ENCODE results near the gene PRR33. TPM values are rescaled to one million over a fixed set of nuclear protein-coding genes. Genes with fewer than 3 reads are reported as not detected.

Gene PRR33
- total and polyA plus RNA-seq, 9 donors, result 0.01 TPM; not detected in 8

DNA sequence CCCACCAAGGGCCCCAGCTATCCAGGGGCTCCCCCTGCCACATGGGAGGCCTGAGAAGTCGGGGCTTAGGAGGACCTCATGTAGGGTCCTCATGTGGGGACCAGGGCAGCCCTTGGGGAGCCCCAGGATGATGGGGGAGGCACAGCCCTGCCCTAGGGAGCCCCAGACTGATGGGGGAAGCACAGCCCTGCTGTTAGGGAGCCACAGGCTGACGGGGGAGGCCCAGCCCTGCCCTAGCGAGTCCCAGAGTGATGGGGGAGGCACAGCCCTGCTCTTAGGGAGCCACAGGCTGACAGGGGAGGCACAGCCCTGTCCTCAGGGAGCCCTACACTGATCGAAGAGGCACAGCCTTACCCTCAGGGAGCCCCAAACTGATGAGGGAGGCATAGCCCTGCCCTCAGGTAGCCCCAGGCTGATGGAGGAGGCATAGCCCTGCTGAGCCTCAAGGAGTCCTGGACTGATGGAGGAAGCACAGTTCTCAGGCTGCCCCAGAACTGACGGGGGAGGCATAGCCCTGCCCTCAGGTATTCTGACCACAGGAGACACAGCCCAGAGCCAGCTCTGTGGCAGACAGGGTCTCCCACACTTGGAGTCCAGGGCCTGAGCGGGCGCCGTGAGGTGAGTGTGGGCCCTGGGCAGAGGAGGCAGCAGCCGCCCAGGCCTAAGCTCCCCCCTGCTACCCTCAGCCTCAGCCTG, 10.8 kb downstream of the PRR33 start:
- TF ChIP-seq EP300 (IDR thresholded peaks at IDR 0.05) (no peak), POLR2A (IDR thresholded peaks at IDR 0.05) (no peak)
- no peaks in the 10 kb centered on the region for H3K4me1 ChIP-seq (ENCODE audit: insufficient read depth)
- no peaks in the 10 kb centered on the region for H3K27me3 ChIP-seq
- H3K27ac ChIP-seq, result peak overlapping the region; percentile 16 to 75
- DNase-seq, result peak in 1 of 5 donors; percentile 15
- no peaks in the 10 kb centered on the region for H3K36me3 ChIP-seq
- intact Hi-C loops (cut with DNase I), result loop anchor here in 3 of 4 donors (5.0 kb wide), 5 partner anchors 36 to 271 kb away; partner anchors contain the start of genes TNNI2 (in 1 of the 3) and TNNT3 (in 1 of the 3)
- no peak overlapping the region for H3K4me3 ChIP-seq
- H3K9me3 ChIP-seq, result no peaks in the 10 kb centered on the region
- WGBS, 3 donors, result 76 to 88% (median 82%) methylated on average over 9 of the region's 9 CpGs

DNA sequence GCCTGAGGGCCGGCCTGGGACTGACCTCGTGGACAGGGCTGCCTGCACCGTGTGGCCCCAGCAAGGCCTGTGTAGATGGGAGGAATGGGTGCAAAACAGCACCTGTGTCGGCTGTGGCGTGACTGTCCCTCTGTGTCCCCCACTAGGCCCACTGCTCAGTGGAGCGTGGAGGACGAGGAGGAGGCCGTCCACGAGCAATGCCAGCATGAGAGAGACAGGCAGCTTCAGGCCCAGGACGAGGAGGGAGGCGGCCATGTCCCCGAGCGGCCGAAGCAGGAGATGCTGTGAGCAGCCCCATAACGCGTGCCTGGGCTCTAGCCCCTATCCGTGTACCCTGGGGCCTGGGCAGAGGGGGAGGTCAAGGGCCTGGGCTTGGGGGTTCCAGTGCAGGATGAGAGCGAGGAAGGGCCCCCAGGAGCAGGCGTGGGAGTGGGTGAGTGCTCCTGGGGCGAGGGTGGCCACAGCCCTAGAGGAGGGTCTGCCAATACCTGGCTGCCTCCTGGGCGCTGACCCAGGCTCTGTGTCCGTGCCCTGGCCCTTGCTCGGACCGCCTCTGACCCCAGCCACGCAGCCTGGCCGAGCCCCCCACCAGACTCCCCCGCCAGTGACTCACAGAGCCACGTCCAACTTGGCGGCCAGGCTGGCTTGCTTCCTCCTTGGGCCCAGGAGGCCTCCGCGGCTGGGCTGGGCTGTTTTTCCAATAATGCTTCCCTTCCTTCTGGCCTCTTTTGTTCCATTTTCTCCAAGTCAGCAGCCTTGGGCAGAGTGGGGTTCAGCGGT, 11.6 kb downstream of the PRR33 start:
- peak; percentile 51 to 82 (median 55) for DNase-seq
- Histone ChIP-seq H3K27me3 (no peaks in the 10 kb centered on the region), H3K4me1 (ENCODE audit: insufficient read depth) (peaks cover 2% of the 10 kb centered on the region), H3K4me3 (no peak overlapping the region), H3K36me3 (no peaks in the 10 kb centered on the region), H3K27ac (peak overlapping the region; percentile 16 to 75), H3K9me3 (no peaks in the 10 kb centered on the region)
- intact Hi-C loops (cut with DNase I), result loop anchor here in 3 of 4 donors (5.0 kb wide), 5 partner anchors 37 to 272 kb away; partner anchors contain the start of genes TNNI2 (in 1 of the 3) and TNNT3 (in 1 of the 3)
- 72 to 77% (median 77%) methylated on average over 25 to 32 of the region's 32 CpGs for WGBS, 3 donors
- TF ChIP-seq POLR2A (IDR thresholded peaks at IDR 0.05) (no peak), EP300 (IDR thresholded peaks at IDR 0.05) (no peak)
- TF ChIP-seq, protein P1, sequence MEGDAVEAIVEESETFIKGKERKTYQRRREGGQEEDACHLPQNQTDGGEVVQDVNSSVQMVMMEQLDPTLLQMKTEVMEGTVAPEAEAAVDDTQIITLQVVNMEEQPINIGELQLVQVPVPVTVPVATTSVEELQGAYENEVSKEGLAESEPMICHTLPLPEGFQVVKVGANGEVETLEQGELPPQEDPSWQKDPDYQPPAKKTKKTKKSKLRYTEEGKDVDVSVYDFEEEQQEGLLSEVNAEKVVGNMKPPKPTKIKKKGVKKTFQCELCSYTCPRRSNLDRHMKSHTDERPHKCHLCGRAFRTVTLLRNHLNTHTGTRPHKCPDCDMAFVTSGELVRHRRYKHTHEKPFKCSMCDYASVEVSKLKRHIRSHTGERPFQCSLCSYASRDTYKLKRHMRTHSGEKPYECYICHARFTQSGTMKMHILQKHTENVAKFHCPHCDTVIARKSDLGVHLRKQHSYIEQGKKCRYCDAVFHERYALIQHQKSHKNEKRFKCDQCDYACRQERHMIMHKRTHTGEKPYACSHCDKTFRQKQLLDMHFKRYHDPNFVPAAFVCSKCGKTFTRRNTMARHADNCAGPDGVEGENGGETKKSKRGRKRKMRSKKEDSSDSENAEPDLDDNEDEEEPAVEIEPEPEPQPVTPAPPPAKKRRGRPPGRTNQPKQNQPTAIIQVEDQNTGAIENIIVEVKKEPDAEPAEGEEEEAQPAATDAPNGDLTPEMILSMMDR (IDR thresholded peaks at IDR 0.05), result no peak

DNA sequence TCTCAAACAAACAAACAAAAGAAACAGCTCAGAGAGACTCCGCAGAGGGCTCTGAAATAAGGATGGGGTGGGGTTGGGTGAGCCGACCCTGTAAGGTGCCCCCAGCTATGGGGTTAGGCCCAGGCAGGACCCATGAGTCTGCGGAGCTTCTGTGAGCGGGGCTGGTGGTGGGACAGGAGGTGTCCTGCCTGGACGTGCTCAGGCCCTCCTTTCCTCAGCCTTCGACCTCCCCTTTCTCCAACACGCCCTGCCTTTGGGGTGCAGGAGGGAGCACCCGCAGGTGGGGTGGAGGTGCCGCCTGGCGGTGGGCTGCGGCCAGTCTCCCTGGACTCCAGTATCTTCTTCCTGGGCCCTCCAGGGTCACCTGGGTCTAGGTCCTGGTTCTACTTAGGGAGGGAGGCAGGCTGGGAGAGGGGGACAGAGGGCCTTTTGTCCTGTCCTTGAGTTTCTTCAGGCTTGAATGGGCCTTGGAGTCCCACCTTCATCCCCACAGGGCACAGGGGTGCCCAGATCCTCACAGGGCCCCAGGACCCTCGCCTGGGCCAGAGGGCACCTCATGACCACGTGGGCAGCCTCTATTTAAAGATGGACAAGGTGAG, 12.3 kb downstream of the PRR33 start:
- no peaks in the 10 kb centered on the region for H3K9me3 ChIP-seq
- peak in 3 of 5 donors; percentile 7 to 39 (median 13) for DNase-seq
- H3K4me3 ChIP-seq, result no peak overlapping the region
- WGBS, 3 donors, result 84 to 94% (median 88%) methylated on average over 13 of the region's 13 CpGs
- intact Hi-C loops (cut with DNase I), result no loop called here
- H3K27me3 ChIP-seq, result no peaks in the 10 kb centered on the region
- no peak for TF ChIP-seq EP300 (IDR thresholded peaks at IDR 0.05)
- TF ChIP-seq, protein P1 (IDR thresholded peaks at IDR 0.05), result no peak
- no peak for TF ChIP-seq POLR2A (IDR thresholded peaks at IDR 0.05)
- H3K27ac ChIP-seq, result no peak overlapping the region
- H3K36me3 ChIP-seq, result no peaks in the 10 kb centered on the region
- peaks cover 2% of the 10 kb centered on the region for H3K4me1 ChIP-seq (ENCODE audit: insufficient read depth)

DNA sequence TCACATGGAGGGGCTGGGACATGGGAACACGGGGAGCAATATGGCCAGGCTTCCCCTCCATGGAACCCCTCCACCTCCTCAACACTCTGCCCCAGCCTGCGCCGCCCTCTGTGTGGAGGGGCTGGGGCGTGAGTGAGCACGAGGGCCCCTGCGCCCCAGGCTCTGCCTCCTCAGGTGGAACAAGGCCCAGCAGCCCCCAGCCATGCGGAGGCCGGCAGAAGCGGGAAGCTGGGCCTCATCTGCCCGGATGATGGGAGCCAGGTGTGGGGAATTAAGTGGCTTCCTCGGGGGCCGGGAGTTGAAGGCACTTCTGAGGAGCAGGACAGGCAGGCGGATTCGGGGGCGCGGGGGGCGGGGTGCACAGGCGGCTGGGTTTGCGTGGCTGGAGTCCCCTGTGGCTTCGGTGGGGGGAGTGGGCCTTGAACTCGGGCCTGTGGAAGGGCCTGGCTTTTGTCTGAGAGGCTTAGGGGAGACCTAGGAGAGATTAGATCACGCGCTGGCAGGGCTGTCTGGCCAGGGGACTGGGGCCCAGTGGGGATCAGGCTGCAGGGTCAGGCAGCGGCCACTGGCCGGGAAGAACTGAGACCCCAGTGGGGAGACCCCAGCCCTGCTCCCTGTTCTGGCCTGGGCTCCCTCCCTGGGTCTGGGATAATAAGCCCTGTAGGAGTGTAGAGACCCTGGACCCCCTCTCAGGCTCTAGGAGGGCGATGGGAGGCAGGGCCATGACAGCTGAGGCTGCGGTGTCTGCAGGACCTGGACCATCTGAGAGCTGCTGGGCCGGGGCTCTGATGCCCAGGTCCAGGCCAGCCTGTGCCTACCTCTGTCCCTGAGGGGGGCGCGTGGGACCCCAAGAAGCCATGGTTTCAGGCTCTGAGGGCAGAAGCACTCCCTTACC, 13.3 kb downstream of the PRR33 start:
- intact Hi-C loops (cut with DNase I), result no loop called here
- peak in 3 of 5 donors; percentile 16 to 60 (median 23) for DNase-seq
- H3K4me1 ChIP-seq (ENCODE audit: insufficient read depth), result peaks cover 2% of the 10 kb centered on the region

More for the DNA sequence above, 13.3 kb downstream of the PRR33 start:
- Histone ChIP-seq H3K27ac (no peak overlapping the region), H3K9me3 (no peaks in the 10 kb centered on the region), H3K36me3 (no peaks in the 10 kb centered on the region), H3K27me3 (no peaks in the 10 kb centered on the region), H3K4me3 (no peak overlapping the region)
- 84 to 89% (median 84%) methylated on average over 29 to 30 of the region's 30 CpGs for WGBS, 3 donors
- TF ChIP-seq, protein P1 (IDR thresholded peaks at IDR 0.05), result no peak
- TF ChIP-seq POLR2A (IDR thresholded peaks at IDR 0.05) (no peak), EP300 (IDR thresholded peaks at IDR 0.05) (no peak)
